Measurements from ENCODE around the gene FN3KRP.
A peak's percentile ranks its signal among the peaks of the same experiment; 100 is the strongest.

DNA sequence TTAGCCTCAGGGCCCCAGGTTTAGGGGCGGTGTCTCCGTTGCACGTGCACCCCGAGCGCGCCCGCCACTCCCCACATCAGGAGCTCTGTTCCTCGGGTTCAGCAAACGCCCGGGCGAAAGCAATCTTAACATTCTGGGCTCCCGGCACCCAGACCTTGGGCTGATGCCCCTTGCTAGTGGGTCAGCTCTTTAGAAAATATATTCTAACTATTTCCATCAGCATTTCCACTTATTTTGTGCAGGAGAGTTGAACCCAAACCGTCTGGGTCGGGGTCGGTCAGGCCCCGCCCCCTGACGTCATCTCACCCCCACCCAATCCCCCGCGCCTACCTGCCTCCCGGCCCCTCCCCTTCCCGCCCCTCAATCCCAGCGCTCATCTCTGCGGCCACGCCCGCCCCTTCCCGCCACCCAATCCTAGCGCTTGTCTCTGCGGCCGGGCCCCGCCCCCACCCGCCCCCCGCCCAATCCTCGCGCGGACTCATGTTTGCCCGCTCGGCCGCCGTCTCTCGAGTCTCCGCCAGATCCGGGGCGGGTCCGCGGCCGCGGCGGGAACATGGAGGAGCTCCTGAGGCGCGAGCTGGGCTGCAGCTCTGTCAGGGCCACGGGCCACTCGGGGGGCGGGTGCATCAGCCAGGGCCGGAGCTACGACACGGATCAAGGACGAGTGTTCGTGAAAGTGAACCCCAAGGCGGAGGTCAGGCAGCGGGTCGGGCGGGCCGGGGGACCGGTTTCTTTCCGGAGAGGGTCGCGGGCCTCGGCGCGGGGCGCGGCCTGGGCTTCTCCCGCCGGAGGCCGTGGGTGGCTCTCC is at the start of gene FN3KRP:
- TF ChIP-seq TAF1 (IDR thresholded peaks at IDR 0.05; ENCODE audit: borderline replicate concordance, low read depth, low read length) (0 out of 2 replicates have a peak, but pooled peaks have one; percentile 53), POLR2A (IDR thresholded peaks at IDR 0.05; ENCODE audit: low read depth, low read length) (peak; percentile 87), POLR2AphosphoS5 (IDR thresholded peaks at IDR 0.05; ENCODE audit: low read depth, low read length) (peak; percentile 43; the same call in 1 of the 2 replicates)

All from GM12892 (cell line).